AML-193 (cell line): ENCODE measurements around the gene MSL3B.

Experiments used
- DNase-seq, 2 experiments: peaks; one replicate each; lab custom pipeline; 2025; lab: John Stamatoyannopoulos, UW

MSL3B gene

GRCh38 chr2:233817361-233817911 lies 50.8 kb downstream of the MSL3B start:
- DNase-seq: no peak

- DNase-seq: no peak
Measured at GRCh38 chr2:233816771-233817170, 51.4 kb downstream of the MSL3B start.

- DNase-seq: no peak
Measured at GRCh38 chr2:233816334-233816733, 51.9 kb downstream of the MSL3B start.

- DNase-seq: no peak
Measured at GRCh38 chr2:233815861-233816260, 52.3 kb downstream of the MSL3B start.
